Lower lobe of right lung (tissue), 2 donors: Measurements from ENCODE around the gene TRIM7. TPM values are rescaled to one million over a fixed set of nuclear protein-coding genes. Genes with fewer than 3 reads are reported as not detected.
A peak's percentile ranks its signal among the peaks of the same experiment; 100 is the strongest.

Experiments
- ATAC-seq, 2 donors: fragments of 200-7000 bp; cut with Tn5 transposase; one replicate each; pipeline ENCODE4 v1.9.1; 2020 to 2022; ENCODE audit warnings: mild to moderate bottlenecking in 2 of 2, moderate library complexity in 2 of 2
- DNase-seq: peaks from one replicate; pipeline ENCODE4 v3.0.0-alpha.2; 2020
- H3K27ac ChIP-seq: fragments of 200-600 bp; one replicate; pipeline ENCODE4 v1.8.0; 2022
- H3K27me3 ChIP-seq: fragments of 200-600 bp; one replicate; pipeline ENCODE4 v1.8.0; 2022; ENCODE audit warnings: low read depth
- H3K36me3 ChIP-seq: fragments of 200-600 bp; one replicate; pipeline ENCODE4 v1.8.0; 2022; ENCODE audit warnings: mild to moderate bottlenecking
- H3K4me1 ChIP-seq: fragments of 200-600 bp; one replicate; pipeline ENCODE4 v1.8.0; 2022
- H3K4me3 ChIP-seq: fragments of 200-600 bp; one replicate; pipeline ENCODE4 v1.8.0; 2022; ENCODE audit warnings: mild to moderate bottlenecking
- H3K9me3 ChIP-seq: fragments of 200-600 bp; one replicate; pipeline ENCODE4 v1.8.0; 2022
- CTCF ChIP-seq: fragments of 200-600 bp; IDR thresholded peaks from one replicate; pipeline ENCODE4 v1.8.0; 2022; ENCODE audit warnings: antibody characterized with exemption, mild to moderate bottlenecking
- intact Hi-C: fragments of 100-400 bp; cut with DNase I; formaldehyde crosslinking; loops from one replicate; pipeline ENCODE4 v1.11.0; 2022
- total RNA-seq: library from RNA; stranded (reverse); fragmentation: NEBNext Ultra II Directional; extraction: Animal tissue kit (Norgen Biotek cat#: 25700); gene quantifications from one replicate; pipeline ENCODE4 v1.2.1, GENCODE V29; 2021
- donor health status: DM: no; HTN: yes; CAD: no; lungs with severe emphysema.

TRIM7 gene
- total RNA-seq, 1 donor from 2014 or later: 4.3 TPM

- H3K9me3 ChIP-seq: no peaks in the 10 kb centered on the region
- H3K27ac ChIP-seq: no peak overlapping the region
- no peak overlapping the region for H3K4me3 ChIP-seq
- intact Hi-C loops: no loop called here
- peaks cover 6% of the 10 kb centered on the region for H3K4me1 ChIP-seq
- H3K27me3 ChIP-seq: no peaks in the 10 kb centered on the region
- ATAC-seq: no peak
- TF ChIP-seq CTCF: no peak
- no peak for DNase-seq
- H3K36me3 ChIP-seq: no peaks in the 10 kb centered on the region
Measured at GRCh38 chr5:181194489-181195248, 10.3 kb downstream of the TRIM7 start.

GRCh38 chr5:181193656-181194055 is 11.3 kb downstream of the TRIM7 start:
- H3K4me1 ChIP-seq: peaks cover 6% of the 10 kb centered on the region
- intact Hi-C loops: no loop called here
- H3K27me3 ChIP-seq: no peaks in the 10 kb centered on the region
- no peaks in the 10 kb centered on the region for H3K9me3 ChIP-seq
- H3K27ac ChIP-seq: no peak overlapping the region
- no peaks in the 10 kb centered on the region for H3K36me3 ChIP-seq
- DNase-seq: no peak
- no peak for TF ChIP-seq CTCF
- ATAC-seq: no peak
- no peak overlapping the region for H3K4me3 ChIP-seq

- no peak for TF ChIP-seq CTCF
- Histone ChIP-seq H3K4me1 (peaks cover 16% of the 10 kb centered on the region), H3K36me3 (no peaks in the 10 kb centered on the region), H3K27ac (peak overlapping the region; percentile 89), H3K9me3 (no peaks in the 10 kb centered on the region), H3K27me3 (no peaks in the 10 kb centered on the region), H3K4me3 (peak overlapping the region; percentile 84)
- no peak for DNase-seq
- intact Hi-C loops: no loop called here
- ATAC-seq: no peak
Measured at GRCh38 chr5:181192337-181193046, 12.5 kb downstream of the TRIM7 start.

GRCh38 chr5:181191526-181192336 is 13.3 kb downstream of the TRIM7 start:
- no peaks in the 10 kb centered on the region for H3K27me3 ChIP-seq
- intact Hi-C loops: no loop called here
- TF ChIP-seq CTCF: no peak
- H3K9me3 ChIP-seq: no peaks in the 10 kb centered on the region
- no peaks in the 10 kb centered on the region for H3K36me3 ChIP-seq
- H3K27ac ChIP-seq: peak overlapping the region; percentile 89
- peaks cover 18% of the 10 kb centered on the region for H3K4me1 ChIP-seq
- DNase-seq (peak; percentile 96), ATAC-seq (peak; percentile 82 to 91)
- H3K4me3 ChIP-seq: peak overlapping the region; percentile 84

GRCh38 chr5:181190711-181191525 is 14.1 kb downstream of the TRIM7 start:
- Histone ChIP-seq H3K36me3 (no peaks in the 10 kb centered on the region), H3K27me3 (no peaks in the 10 kb centered on the region), H3K4me3 (peak overlapping the region; percentile 84), H3K27ac (peak overlapping the region; percentile 89), H3K4me1 (peaks cover 18% of the 10 kb centered on the region), H3K9me3 (no peaks in the 10 kb centered on the region)
- DNase-seq (peak; percentile 68), ATAC-seq (peak; percentile 8 to 34)
- intact Hi-C loops: no loop called here
- no peak for TF ChIP-seq CTCF
